ENCODE measurements around the gene SREBF1.
A peak's percentile ranks its signal among the peaks of the same experiment; 100 is the strongest.

Gene SREBF1

DNA sequence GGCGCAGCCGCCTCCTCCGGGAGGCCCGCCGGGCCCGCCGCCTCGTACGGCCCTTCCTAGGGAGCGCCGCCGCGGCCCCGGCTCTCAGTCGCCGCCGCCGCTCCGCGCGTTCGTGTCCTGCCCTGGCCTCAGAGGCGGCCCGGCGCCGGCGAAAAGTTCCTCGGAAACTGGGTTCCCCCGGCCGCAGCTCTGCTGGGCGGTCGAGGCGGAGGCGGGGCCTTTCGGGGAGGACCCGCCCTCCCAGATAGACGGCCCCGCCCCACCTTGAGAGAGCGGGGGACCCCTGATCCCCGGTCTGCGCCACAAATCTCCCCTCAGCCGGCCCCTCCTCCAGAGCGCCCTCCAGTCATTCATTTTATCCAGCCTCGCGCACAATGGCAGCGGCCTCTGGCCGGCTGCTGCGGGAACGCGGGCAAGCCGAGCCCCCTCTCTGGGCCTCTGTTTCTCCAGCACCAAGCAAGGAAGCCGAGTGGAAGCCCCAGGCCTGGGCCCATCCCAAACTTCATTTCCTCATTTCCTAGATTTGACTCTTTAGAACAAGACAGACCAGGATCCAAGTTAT lies at the start of gene SREBF1:
SREBF1 (minus strand) TSS at position 169 of the 562 bp plus-strand sequence. CDS start 169 bp downstream, outside the sequence.
- Mint-ChIP-seq H3K4me1 (ENCODE audit: low read depth) (peaks cover 68% of the 10 kb centered on the region), H3K27ac (peak within 1 kb of the TSS; percentile 97), H3K27me3 (ENCODE audit: low read depth) (no peaks in the 10 kb centered on the region), H3K4me3 (peak within 1 kb of the TSS; percentile 90), H3K9me3 (no peaks in the 10 kb centered on the region), H3K36me3 (ENCODE audit: low read depth) (peaks cover 21% of the 10 kb centered on the region)
- DNase-seq (ENCODE audit: low spot score): peak; percentile 74

DNA sequence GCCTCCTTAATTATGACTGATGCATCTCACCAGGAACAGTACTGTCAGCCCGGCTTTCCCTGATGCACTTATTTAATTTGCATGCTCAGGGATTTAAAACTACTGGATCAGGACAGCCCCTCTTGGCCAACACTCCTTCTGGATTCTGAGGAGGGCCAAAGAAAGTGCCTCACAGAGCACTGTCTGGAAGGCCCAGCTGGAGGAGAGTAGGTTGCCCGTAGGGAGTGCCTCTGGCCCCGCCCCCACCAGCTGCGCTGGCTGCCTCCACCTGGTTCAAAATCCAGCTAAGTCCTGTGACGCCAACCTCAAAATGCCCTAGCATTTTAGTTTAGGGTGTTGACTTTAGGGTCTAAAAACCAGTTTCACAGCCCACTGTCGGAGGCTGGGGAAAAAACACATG lies 49.4 kb upstream of the SREBF1 start:
- Mint-ChIP-seq H3K27me3 (ENCODE audit: low read depth) (no peaks in the 10 kb centered on the region), H3K27ac (no peak overlapping the region), H3K36me3 (ENCODE audit: low read depth) (peaks cover 2% of the 10 kb centered on the region), H3K4me1 (ENCODE audit: low read depth) (no peaks in the 10 kb centered on the region), H3K4me3 (no peak overlapping the region), H3K9me3 (no peaks in the 10 kb centered on the region)
- DNase-seq (ENCODE audit: low spot score): no peak

DNA sequence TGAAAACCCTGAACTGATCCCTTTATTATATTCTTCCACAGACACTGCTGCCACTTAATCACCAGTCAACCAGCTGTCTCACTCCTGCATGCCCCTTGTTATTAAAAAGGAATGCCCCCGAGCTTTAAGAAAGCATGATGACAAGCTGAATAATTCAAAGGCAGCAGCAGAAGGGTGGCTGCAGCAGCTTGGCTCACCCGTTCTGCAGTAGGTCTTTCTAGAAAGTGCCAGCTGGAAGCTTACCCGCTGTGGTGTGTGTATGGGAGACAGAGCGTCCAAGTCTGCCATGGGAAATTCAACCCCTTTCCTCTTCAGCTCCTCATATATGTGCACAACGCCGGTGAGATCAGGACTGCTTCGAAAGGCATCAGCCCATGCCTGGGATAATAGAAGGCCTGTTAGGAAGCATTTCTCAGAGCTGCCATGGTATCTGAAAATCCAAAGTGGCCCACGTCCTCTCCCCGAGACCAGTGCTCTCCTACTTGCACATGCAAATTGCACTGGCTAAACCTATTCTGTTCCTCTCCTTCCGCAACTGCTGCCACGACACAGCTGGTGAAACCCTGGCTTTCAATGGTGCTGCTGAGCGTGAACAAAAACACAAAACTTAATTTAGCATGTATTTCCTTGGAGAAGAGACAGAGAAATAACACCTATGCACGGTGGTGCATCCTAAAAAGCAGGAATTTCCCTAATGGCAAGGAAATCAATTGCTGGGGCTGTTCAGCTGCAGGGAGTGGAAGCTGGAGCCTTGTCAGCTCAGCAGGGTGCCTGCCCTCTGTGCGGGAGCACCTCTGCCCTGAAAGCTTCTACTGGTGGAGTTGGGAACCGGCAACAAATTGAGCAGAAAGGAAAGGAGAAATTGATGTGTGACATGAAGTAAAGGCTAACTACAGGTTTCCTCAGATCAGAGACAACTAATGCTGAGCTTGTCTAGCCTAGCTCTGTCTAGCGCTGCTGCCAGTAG lies 47.9 kb upstream of the SREBF1 start:
- Mint-ChIP-seq H3K9me3 (no peaks in the 10 kb centered on the region), H3K36me3 (ENCODE audit: low read depth) (peaks cover 2% of the 10 kb centered on the region), H3K27ac (no peak overlapping the region), H3K4me1 (ENCODE audit: low read depth) (no peaks in the 10 kb centered on the region), H3K4me3 (no peak overlapping the region), H3K27me3 (ENCODE audit: low read depth) (no peaks in the 10 kb centered on the region)
- no peak for DNase-seq (ENCODE audit: low spot score)

DNA sequence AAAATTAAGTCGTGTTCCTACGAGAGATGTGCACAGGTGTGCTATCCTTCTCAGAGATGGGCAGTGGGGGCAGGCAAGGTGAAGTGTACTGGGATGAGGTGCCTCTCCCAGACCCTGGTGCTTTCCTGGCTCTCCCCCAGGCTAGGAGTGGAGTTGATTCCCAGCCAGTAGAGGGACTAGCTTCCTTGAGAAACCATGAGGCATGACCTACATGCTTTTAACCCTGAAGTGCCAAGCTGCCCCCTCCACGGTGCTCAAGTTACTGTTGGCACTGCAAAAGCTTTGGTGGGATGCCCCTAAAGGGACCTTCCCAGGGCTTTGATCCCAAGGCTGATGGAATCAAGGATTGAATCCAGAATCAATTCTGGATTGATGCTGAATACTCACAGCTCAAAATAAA lies 47.0 kb upstream of the SREBF1 start:
- H3K27me3 Mint-ChIP-seq (ENCODE audit: low read depth): no peaks in the 10 kb centered on the region
- no peaks in the 10 kb centered on the region for H3K4me1 Mint-ChIP-seq (ENCODE audit: low read depth)
- H3K9me3 Mint-ChIP-seq: no peaks in the 10 kb centered on the region
- H3K36me3 Mint-ChIP-seq (ENCODE audit: low read depth): peaks cover 2% of the 10 kb centered on the region
- no peak for DNase-seq (ENCODE audit: low spot score)
- no peak overlapping the region for H3K27ac Mint-ChIP-seq
- no peak overlapping the region for H3K4me3 Mint-ChIP-seq

DNA sequence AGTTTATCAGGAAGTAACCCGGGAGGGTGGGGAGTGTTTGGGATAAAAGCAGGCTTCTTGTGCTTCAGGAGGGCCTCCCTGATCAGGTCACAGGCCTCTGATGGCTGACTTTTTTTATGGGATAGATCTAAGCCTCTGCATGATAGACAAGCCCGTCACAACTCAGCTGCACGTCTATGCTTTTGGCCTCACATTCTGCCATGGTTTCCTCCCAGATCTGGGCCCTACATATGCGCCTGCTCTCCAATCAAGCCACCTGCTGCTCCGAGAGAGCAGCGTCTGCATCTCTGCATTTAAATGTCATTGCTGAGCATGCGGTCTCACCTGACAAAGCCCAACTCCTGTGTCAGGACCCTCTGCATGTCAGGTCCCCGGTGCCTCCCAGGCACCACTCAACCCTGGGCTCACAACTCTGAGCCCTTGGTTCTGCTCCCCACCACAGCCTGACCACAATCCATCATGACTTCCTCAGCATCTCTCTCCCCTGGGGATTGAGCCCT lies 45.3 kb upstream of the SREBF1 start:
- Mint-ChIP-seq H3K36me3 (ENCODE audit: low read depth) (peaks cover 2% of the 10 kb centered on the region), H3K4me3 (no peak overlapping the region), H3K9me3 (no peaks in the 10 kb centered on the region), H3K27me3 (ENCODE audit: low read depth) (no peaks in the 10 kb centered on the region), H3K4me1 (ENCODE audit: low read depth) (no peaks in the 10 kb centered on the region), H3K27ac (no peak overlapping the region)
- no peak for DNase-seq (ENCODE audit: low spot score)

DNA sequence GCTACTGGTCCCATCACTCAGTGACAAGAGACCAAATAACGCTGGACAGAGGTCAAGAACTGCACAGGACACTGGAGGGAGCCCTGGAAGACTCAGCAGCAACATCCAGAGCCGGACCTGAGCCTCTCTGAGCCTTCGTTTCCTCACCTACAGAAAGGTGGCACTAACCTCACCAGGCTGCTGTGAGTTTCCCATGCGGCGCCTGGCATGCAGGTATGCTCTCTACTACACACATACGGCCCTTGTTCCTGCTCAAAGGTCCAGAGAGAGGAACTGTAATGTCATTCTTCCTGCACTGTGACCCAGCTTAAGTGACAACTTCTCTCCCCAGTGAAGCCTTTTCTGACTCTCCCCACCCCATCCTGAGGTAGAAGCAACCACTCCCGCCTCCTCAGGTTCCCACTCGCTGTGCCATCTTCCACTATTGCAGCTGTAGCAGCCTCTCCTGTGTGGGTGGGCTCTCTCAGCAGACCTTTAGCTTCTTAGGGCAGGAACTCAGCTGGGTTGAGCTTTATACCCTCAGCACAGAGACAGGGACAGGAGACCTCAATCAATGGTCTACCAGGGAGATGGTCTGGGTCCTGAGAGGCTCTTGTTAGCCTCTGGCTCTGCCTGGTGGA lies 43.9 kb upstream of the SREBF1 start:
- no peaks in the 10 kb centered on the region for H3K4me1 Mint-ChIP-seq (ENCODE audit: low read depth)
- no peak for DNase-seq (ENCODE audit: low spot score)
- no peak overlapping the region for H3K4me3 Mint-ChIP-seq
- no peaks in the 10 kb centered on the region for H3K9me3 Mint-ChIP-seq
- no peaks in the 10 kb centered on the region for H3K27me3 Mint-ChIP-seq (ENCODE audit: low read depth)
- no peak overlapping the region for H3K27ac Mint-ChIP-seq
- H3K36me3 Mint-ChIP-seq (ENCODE audit: low read depth): peaks cover 4% of the 10 kb centered on the region

DNA sequence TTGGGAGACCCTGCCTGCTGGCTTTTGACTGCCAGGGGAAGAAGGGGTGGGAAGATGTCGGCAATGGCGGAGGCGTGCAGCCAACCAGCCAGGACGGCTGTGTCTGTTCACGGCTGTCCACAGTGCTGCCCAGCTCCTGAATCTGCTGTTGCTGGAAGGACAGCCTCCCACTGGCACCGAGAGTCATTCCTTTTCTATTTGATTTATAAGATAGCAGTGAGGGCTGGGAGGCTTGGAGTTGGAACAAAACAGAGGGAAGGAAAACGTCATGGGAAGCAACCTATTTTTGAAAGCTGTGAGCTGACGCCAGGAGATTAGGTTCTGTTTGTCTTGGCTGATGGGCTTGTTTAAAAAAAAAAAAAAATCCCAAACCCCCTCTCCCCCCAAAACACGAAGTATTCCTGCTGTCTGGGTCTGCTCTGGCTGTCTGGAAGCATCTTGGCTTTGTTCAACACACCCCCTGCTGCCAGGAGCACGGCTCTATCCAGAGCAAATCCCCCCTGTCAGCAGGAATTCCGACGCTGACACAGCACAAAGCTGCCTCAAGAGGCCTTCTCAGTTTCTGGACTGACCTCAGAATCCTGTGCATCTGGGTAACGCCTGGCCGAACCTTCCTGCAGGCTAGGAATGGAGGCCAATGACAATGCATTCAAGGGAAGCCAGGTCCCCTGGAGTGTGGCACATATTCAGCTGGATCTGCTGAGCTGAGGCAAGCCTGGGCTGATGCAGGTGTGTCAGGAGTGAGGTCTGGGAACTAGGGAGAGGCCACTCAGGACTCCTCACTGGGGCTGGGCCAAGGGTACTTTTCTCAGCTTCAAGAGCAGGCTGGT lies 41.0 kb upstream of the SREBF1 start:
- Mint-ChIP-seq H3K4me3 (no peak overlapping the region), H3K27ac (no peak overlapping the region), H3K36me3 (ENCODE audit: low read depth) (peaks cover 3% of the 10 kb centered on the region), H3K27me3 (ENCODE audit: low read depth) (no peaks in the 10 kb centered on the region), H3K9me3 (no peaks in the 10 kb centered on the region), H3K4me1 (ENCODE audit: low read depth) (no peaks in the 10 kb centered on the region)
- no peak for DNase-seq (ENCODE audit: low spot score)

DNA sequence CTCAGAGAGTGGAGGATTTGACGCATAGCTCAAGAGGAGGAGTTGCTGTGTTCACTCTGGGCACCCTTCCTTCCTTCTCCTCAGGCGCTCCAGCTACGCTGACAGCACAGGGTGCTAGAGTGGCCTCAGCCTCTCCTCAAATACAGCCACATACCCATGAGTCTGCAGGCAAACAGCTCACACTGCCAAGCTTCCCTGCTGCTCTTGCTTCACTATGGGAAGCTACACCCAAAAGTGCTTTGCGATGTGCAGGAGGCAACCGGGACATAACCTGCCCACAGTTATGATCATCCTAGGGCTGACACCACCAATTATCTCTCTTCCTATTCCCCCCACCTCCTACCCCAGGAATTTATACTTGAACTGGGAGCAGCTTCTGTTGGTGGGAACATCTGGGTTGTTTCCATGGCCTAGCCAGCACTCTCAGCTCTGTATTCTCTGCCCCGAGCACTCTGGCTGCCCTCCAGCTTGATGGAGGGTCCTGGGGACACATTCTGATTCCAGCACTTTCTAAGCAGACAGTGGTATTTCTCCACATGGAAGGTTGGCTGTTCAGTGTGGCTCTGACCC lies 40.3 kb upstream of the SREBF1 start:
- no peaks in the 10 kb centered on the region for H3K27me3 Mint-ChIP-seq (ENCODE audit: low read depth)
- no peak overlapping the region for H3K27ac Mint-ChIP-seq
- H3K4me1 Mint-ChIP-seq (ENCODE audit: low read depth): no peaks in the 10 kb centered on the region
- no peak overlapping the region for H3K4me3 Mint-ChIP-seq
- H3K36me3 Mint-ChIP-seq (ENCODE audit: low read depth): peaks cover 3% of the 10 kb centered on the region
- DNase-seq (ENCODE audit: low spot score): no peak
- H3K9me3 Mint-ChIP-seq: no peaks in the 10 kb centered on the region

DNA sequence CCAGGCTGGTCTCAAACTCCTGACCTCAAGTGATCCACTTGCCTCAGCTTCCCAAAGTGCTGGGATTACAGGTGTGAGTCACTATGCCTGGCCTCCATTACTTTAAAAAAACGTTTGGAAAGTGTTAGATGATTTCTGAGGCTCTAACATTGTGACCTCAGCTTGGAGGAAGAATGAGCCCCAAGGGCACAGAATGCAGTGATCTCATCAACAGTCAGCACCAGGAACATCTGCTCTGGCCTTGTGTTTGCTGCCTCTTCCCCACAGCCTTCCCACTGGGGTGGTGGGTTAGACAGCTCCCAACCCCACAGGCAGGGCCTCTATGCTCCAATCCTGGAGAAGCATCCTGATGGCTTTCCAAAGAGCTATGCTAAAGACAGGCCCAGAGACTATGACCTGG lies 37.7 kb upstream of the SREBF1 start:
- H3K9me3 Mint-ChIP-seq: no peaks in the 10 kb centered on the region
- H3K4me3 Mint-ChIP-seq: no peak overlapping the region
- DNase-seq (ENCODE audit: low spot score): no peak
- H3K4me1 Mint-ChIP-seq (ENCODE audit: low read depth): no peaks in the 10 kb centered on the region
- no peaks in the 10 kb centered on the region for H3K27me3 Mint-ChIP-seq (ENCODE audit: low read depth)
- no peak overlapping the region for H3K27ac Mint-ChIP-seq
- H3K36me3 Mint-ChIP-seq (ENCODE audit: low read depth): peaks cover 3% of the 10 kb centered on the region

DNA sequence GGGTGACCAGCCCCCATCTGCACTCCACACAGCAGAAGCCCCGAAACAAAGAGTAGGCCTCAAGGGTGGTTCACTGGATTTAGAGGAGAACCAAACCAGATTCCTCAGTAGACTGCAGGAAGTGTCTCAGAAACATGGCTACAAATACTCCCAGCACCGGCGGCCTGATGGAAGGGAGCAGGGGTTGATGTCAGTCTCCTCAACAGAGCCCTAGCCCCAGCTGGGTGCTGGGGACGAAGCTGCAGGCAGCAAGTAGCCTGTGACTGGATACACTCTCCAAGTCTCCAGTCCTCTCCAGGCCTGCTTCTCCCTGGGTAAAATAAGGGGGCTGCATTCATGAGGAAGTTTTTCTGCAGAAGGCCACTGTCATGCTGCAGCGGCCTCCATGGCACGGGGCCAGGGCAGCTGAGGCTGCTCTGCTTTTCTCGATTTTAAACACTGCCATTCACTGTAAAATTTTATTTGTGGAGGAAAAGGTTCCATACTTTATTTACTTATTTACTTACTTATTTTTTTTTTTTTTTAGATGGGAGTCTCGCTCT lies 36.7 kb upstream of the SREBF1 start:
- no peaks in the 10 kb centered on the region for H3K27me3 Mint-ChIP-seq (ENCODE audit: low read depth)
- DNase-seq (ENCODE audit: low spot score): no peak
- H3K4me1 Mint-ChIP-seq (ENCODE audit: low read depth): no peaks in the 10 kb centered on the region
- H3K27ac Mint-ChIP-seq: no peak overlapping the region
- H3K9me3 Mint-ChIP-seq: no peaks in the 10 kb centered on the region
- peaks cover 5% of the 10 kb centered on the region for H3K36me3 Mint-ChIP-seq (ENCODE audit: low read depth)
- H3K4me3 Mint-ChIP-seq: no peak overlapping the region

DNA sequence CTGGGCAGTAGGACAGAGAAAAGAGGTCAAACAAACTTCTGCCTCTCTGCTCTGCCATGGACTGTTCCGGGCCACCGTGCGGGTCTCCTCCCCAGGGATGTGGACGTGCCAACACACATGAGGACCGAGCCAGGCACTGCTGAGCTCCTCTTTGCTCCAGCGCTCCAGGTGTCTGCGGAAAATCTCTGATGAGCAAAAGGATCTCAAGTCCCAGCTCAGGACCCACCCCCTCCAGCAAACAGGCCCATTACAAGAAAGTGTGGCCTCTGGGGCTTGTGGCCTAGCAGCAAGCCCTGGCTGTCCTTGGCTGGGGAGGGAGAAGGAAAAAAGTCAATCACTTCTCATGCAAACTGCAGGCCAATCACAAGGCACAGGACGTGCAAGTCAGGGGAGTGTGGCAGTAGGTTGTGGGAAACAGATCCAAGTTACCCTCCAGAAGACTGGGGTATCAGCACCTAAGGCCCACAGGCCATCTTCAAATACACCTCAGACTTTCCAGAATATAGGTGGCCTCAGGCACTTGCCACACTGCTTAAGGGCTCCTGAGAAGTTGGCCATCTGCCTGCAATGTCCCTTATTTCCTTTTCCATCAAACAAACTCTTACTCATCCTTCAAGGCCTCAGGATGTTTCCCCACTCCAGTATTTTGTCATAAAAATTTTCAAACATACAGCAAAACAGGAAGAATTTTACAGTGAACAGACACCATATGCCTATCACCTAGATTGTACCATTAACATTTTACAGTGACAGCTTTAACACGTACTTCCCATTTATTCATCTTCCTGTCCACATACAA lies 36.0 kb upstream of the SREBF1 start:
- Mint-ChIP-seq H3K27me3 (ENCODE audit: low read depth) (no peaks in the 10 kb centered on the region), H3K36me3 (ENCODE audit: low read depth) (peaks cover 5% of the 10 kb centered on the region), H3K4me1 (ENCODE audit: low read depth) (no peaks in the 10 kb centered on the region), H3K4me3 (no peak overlapping the region), H3K9me3 (no peaks in the 10 kb centered on the region), H3K27ac (no peak overlapping the region)
- no peak for DNase-seq (ENCODE audit: low spot score)

DNA sequence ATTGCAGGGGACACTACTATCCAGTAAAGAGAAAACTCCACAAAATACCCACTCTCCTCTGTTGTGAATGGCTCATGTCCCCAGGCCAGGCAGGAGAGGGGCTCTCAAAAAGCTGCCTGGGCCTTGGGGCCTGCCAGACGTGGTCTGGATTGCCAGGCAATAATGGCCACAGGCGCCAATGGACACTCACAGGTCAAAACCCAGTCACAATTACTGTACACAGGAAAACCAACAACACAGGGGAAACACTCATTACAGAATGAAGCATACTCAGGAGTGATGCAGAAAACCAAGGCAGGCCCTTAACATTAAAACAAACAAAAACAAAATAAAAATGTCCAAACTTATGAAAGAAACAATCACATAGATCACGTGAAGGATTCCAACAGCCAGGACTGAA lies 35.1 kb upstream of the SREBF1 start:
- peaks cover 4% of the 10 kb centered on the region for H3K36me3 Mint-ChIP-seq (ENCODE audit: low read depth)
- no peaks in the 10 kb centered on the region for H3K4me1 Mint-ChIP-seq (ENCODE audit: low read depth)

More for the DNA sequence above, 35.1 kb upstream of the SREBF1 start:
- Mint-ChIP-seq H3K27me3 (ENCODE audit: low read depth) (no peaks in the 10 kb centered on the region), H3K27ac (no peak overlapping the region), H3K9me3 (no peaks in the 10 kb centered on the region), H3K4me3 (no peak overlapping the region)
- no peak for DNase-seq (ENCODE audit: low spot score)
